ENCODE results near the gene XYLT1.

Gene XYLT1

DNA sequence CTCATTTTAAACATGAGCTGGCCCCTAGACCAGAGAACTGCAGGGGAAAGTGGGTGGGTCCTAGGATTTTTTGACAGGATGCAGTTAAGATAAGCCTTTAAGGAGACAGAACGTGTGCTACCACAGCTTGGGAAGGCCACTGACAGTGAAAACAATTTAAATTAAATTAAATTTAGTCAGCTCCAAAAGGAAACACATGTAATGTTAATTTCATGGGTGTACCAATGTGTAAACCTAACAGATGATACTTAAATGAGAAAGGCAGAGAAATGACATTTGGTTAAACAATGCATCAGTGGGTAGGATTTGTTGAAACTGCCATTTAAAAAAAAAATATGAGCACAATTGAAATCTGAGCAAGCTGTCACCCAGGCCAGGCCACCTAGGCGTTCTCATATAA is 250.8 kb downstream of the XYLT1 start:
- DNase-seq = peak in 1 of 3 experiments; percentile 5

- DNase-seq = no peak
Measured at GRCh38 chr16:17215936-17216335, 254.8 kb downstream of the XYLT1 start.

- no peak for DNase-seq
Measured at GRCh38 chr16:17215306-17215705, 255.5 kb downstream of the XYLT1 start.

DNA sequence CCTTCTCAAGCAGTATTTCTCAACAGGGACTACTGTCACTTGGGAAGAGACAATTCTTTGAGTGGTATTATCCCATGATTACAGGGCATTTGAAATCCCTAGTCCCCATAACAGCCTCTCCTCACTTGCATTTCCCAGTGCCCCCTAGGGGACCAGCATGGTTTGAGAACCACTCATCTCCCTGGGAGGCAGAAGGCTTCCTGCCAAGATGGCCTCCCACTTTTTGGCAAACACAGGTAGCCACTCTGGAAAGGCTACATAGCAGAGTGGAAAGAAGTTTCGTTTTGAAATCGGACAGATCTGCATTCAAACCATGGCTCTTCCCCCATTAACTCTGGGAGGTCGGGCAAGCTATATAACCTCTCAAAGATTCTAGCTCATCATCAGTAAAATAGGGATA is 256.8 kb downstream of the XYLT1 start:
- no peak for DNase-seq

DNA sequence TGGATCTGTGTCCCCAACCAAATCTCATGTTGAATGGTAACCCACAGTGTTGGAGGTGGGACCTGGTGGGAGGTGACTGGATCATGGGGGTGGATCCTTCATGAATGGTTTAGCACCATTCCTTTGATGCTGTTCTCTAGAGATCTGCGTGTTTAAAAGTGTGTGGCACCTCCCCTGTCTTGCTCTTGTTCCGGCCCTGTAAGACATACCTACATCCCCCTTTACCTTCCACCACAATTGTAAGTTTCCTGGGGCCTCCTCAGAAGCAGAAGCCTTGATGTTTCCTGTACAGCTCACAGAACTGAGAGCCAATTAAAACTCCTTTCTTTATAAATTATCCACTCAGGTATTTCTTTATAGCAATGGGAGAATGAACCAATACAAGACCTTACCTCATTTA is 257.7 kb downstream of the XYLT1 start:
- no peak for DNase-seq

- no peak for DNase-seq
Measured at GRCh38 chr16:17212606-17213005, 258.2 kb downstream of the XYLT1 start.

DNA sequence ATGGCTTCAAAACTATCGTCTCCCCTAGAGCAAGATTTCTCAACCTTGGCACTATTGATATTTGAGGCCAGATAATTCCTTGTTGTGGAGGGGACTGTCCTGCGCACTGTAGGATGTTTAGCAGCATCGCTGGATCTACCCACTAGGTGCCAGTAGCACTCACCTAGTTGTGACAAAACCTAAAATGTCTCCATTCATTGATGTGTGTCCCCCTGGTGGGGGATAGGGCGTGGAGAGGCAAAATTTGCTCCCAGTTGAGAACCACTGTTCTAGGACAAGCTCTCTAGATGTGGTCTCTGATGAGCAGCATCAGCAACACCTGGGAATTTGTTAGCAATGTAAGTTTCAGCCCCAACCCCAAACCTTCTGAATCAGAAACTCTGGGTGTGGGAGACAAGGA is 259.0 kb downstream of the XYLT1 start:
- DNase-seq = no peak

DNA sequence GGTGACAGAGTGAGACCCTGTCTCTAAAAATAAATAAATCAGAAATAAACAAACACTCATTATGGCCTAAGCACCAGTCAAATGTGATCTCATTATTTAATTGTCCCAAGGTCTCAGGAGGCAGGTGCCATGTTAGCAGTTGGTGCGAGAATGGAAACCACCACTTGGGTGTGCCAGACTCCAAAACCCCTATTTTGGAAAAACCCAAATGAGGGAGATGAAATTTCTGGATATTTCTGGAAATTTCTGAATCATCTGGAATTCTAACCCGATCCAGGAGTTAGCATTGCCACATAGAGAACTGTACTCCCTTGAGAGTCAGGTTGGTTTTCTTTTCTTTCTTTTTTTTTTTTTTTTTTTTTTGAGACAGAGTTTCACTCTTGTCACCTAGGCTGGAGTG is 264.0 kb downstream of the XYLT1 start:
- no peak for DNase-seq

- peak; percentile 31 to 70 (median 38) for DNase-seq
Measured at GRCh38 chr16:17205279-17206211, 265.2 kb downstream of the XYLT1 start.

- no peak for DNase-seq
Measured at GRCh38 chr16:17204644-17205043, 266.1 kb downstream of the XYLT1 start.

DNA sequence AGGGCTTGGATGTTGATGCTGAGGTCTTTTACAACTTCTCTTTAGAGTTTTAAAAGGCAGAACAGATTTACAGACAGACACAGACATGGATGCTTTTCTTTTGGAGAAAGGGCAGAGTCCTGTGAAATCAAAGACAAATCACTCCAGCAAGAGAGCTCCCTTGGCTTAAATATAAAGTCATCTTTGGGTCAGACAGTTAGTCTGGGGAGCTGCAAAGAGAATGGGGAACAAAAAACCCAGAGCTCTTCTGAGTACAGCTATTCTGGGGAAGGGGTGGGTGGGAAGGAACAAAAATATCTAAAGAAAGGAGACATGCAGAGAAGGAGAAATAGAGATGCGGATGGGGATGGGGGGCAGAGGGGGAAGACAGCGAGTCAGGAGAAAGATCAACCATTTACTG is 266.6 kb downstream of the XYLT1 start:
- DNase-seq = no peak

DNA sequence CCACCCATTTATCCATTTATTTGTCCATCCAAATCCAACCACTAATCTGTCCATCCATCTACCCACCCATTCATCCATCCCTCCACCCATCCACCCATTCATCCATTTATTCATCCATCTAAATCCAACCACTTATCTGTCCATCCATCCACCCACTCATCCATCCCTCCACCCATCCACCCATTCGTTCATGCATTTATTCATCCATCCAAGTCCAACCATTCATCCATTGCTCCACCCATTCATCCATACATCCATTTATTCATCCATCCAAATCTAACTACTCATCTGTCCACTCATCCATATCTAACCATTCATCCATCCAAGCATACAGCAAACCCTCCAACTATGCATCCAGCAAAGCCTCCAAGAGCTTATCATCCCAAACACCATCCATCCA is 267.3 kb downstream of the XYLT1 start:
- DNase-seq = peak in 1 of 3 experiments; percentile 79

GRCh38 chr16:17199135-17199534 is 271.6 kb downstream of the XYLT1 start:
- no peak for DNase-seq

- DNase-seq = no peak
Measured at GRCh38 chr16:17196526-17196925, 274.2 kb downstream of the XYLT1 start.

- peak in 2 of 3 experiments; percentile 16 to 22 for DNase-seq
Measured at GRCh38 chr16:17194190-17194780, 276.5 kb downstream of the XYLT1 start.

GRCh38 chr16:17193566-17194100 is 277.1 kb downstream of the XYLT1 start:
- DNase-seq = no peak

- DNase-seq = no peak
Measured at GRCh38 chr16:17184026-17184425, 286.7 kb downstream of the XYLT1 start.

GRCh38 chr16:17177959-17178905 is 292.5 kb downstream of the XYLT1 start:
- no peak for DNase-seq

GRCh38 chr16:17177242-17177958 is 293.4 kb downstream of the XYLT1 start:
- no peak for DNase-seq

DNA sequence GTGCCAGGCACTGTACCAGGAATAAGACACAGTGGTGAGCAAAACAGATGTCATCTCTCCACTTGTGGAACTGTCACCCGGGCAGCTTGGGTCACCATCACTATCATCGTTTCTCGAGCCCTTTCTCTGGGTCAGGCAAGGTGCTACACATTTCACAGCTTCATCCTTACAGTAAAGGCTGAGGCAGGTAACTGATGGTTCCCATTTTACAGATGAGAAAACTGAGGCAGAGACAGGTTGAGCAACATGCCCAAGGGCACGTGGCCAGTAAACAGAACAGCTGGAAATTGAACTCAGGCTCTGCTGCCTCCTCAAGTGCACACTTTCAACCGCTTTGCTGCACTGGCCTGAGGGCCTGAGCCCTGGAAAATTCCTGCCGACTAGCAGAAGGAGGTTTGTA is 294.6 kb downstream of the XYLT1 start:
- no peak for DNase-seq

DNA sequence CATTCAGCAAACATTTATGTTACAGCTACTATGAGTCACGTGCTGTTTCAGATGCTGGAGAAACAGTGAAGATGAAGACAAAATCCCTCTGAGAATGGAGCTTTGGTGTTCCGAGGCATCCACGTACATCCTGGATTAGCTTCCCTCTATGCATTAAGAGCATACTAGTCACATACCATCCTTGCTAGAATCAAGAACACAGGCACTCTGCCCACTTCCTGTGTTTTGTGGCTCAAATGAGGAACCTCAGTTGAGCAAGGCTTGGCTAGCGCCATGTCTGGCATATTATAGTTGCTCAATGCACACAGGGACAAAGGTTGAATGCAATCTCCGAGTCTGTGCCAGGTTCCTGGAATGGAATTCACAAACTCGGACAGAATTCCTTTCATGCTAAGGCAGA is 297.5 kb downstream of the XYLT1 start:
- no peak for DNase-seq

Measured in NCI-H1417 (cell line).